IMR-90 (cell line): ENCODE data around the gene STAT3. TPM values are rescaled to one million over a fixed set of nuclear protein-coding genes. Genes with fewer than 3 reads are reported as not detected.
A peak's percentile ranks its signal among the peaks of the same experiment; 100 is the strongest.

Source experiments
- ATAC-seq: fragments of 200-7000 bp; cut with Tn5 transposase; 2 replicates; pipeline ENCODE4 v1.9.1; 2020; ENCODE audit warnings: low read depth, mild to moderate bottlenecking, moderate library complexity
- BruUV-seq: library from RNA; stranded (reverse); fragments of 400-500 nt; replicated peaks from 2 replicates; lab custom pipeline; 2021; lab: Mats Ljungman, UMichigan
- CTCF ChIA-PET: fragments of 300-600 bp; formaldehyde crosslinking; extraction: SDS; loops from one replicate; lab custom pipeline; 2021; ENCODE audit warnings: antibody characterized with exemption; lab: Yijun Ruan, JAX
- POLR2A ChIA-PET: fragments of 300-600 bp; sonication (Branson Sonifier 250); formaldehyde crosslinking; loops from one replicate; lab custom pipeline; 2022; ENCODE audit warnings: antibody characterized with exemption; ENCODE audit not compliant: unreplicated experiment; lab: Charles Lee
- DNase-seq: peaks from one replicate; pipeline ENCODE4 v3.0.0; 2013
- H2AFZ ChIP-seq: replicated peaks from 2 replicates; pipeline ENCODE3; 2013; ENCODE audit warnings: low read length, mild to moderate bottlenecking; ENCODE audit not compliant: poor library complexity
- H2AK5ac ChIP-seq: 2 replicates; pipeline ENCODE4 v1.6.1; 2013; ENCODE audit warnings: low read depth, low read length, inconsistent platforms
- H2AK9ac ChIP-seq: replicated peaks from 2 replicates; pipeline ENCODE3; 2013; ENCODE audit warnings: mild to moderate bottlenecking, low read depth, low read length, moderate library complexity; ENCODE audit not compliant: poor library complexity
- H2BK120ac ChIP-seq: 2 replicates; pipeline ENCODE4 v1.6.1; 2013; ENCODE audit warnings: low read depth, low read length, inconsistent platforms
- H2BK15ac ChIP-seq: 3 replicates; pipeline ENCODE4 v1.6.1; 2013; ENCODE audit warnings: low read depth, low read length, inconsistent platforms
- H2BK20ac ChIP-seq: 2 replicates; pipeline ENCODE4 v1.6.1; 2013; ENCODE audit warnings: low read depth, mild to moderate bottlenecking, inconsistent platforms, low read length, moderate library complexity
- H2BK5ac ChIP-seq: 2 replicates; pipeline ENCODE4 v1.6.1; 2013; ENCODE audit warnings: mild to moderate bottlenecking, low read depth, low read length, inconsistent platforms; ENCODE audit not compliant: poor library complexity, severe bottlenecking
- H3K14ac ChIP-seq: replicated peaks from 2 replicates; pipeline ENCODE4 v1.6.1; 2013; ENCODE audit warnings: low read depth, low read length, inconsistent platforms
- H3K18ac ChIP-seq: 2 replicates; pipeline ENCODE4 v1.6.1; 2013; ENCODE audit warnings: low read depth, low read length, control low read depth
- H3K23ac ChIP-seq: 2 replicates; pipeline ENCODE4 v1.6.1; 2013; ENCODE audit warnings: low read depth, low read length, inconsistent platforms
- H3K27ac ChIP-seq: 2 replicates; pipeline ENCODE4 v1.5.1; 2013; ENCODE audit warnings: mild to moderate bottlenecking, control low read depth, low read length; ENCODE audit not compliant: insufficient read depth
- H3K27me3 ChIP-seq: 2 replicates; pipeline ENCODE4 v1.6.1; 2013; ENCODE audit warnings: low read length; ENCODE audit not compliant: control insufficient read depth, insufficient read depth
- H3K36me3 ChIP-seq: 2 replicates; pipeline ENCODE4 v1.6.1; 2013; ENCODE audit warnings: low read length, mixed read lengths; ENCODE audit not compliant: control insufficient read depth, insufficient read depth
- H3K4ac ChIP-seq: 2 replicates; pipeline ENCODE4 v1.6.1; 2013; ENCODE audit warnings: low read depth, low read length, inconsistent platforms
- H3K4me1 ChIP-seq: 2 replicates; pipeline ENCODE4 v1.6.1; 2013; ENCODE audit warnings: low read length, mixed read lengths; ENCODE audit not compliant: control insufficient read depth, insufficient read depth
- H3K4me2 ChIP-seq: 2 replicates; pipeline ENCODE4 v1.6.1; 2013; ENCODE audit warnings: low read depth, mild to moderate bottlenecking, control low read depth, low read length, moderate library complexity
- H3K4me3 ChIP-seq: 2 replicates; pipeline ENCODE4 v1.5.1; 2013; ENCODE audit warnings: low read depth, mild to moderate bottlenecking, control low read depth, low read length, moderate library complexity; ENCODE audit not compliant: insufficient read depth
- H3K56ac ChIP-seq: 2 replicates; pipeline ENCODE4 v1.6.1; 2013; ENCODE audit warnings: low read length, inconsistent platforms; ENCODE audit not compliant: insufficient read depth; ENCODE audit errors: extremely low read depth
- H3K79me1 ChIP-seq, 2 experiments: 2 replicates each; pipeline ENCODE4 v1.6.1; 2013; ENCODE audit warnings: low read length in 2 of 2, inconsistent platforms in 1 of 2, low read depth in 1 of 2
- H3K9ac ChIP-seq: 2 replicates; pipeline ENCODE4 v1.6.1; 2013; ENCODE audit warnings: low read depth, low read length, control low read depth
- H3K9me1 ChIP-seq: 2 replicates; pipeline ENCODE4 v1.6.1; 2013; ENCODE audit warnings: low read length, inconsistent platforms; ENCODE audit not compliant: insufficient read depth
- H3K9me3 ChIP-seq: 2 replicates; pipeline ENCODE4 v1.6.1; 2013; ENCODE audit warnings: low read length; ENCODE audit not compliant: control insufficient read depth, insufficient read depth
- H4K20me1 ChIP-seq: 2 replicates; pipeline ENCODE4 v1.6.1; 2013; ENCODE audit warnings: low read length, inconsistent platforms; ENCODE audit not compliant: insufficient read depth
- H4K5ac ChIP-seq: 2 replicates; pipeline ENCODE4 v1.6.1; 2013; ENCODE audit warnings: mild to moderate bottlenecking, low read depth, low read length, control low read depth
- H4K8ac ChIP-seq, 2 experiments: 2 replicates each; pipeline ENCODE4 v1.6.1; 2013; ENCODE audit warnings: low read depth in 2 of 2, low read length in 2 of 2, control low read depth in 1 of 2, inconsistent platforms in 1 of 2
- H4K91ac ChIP-seq: 2 replicates; pipeline ENCODE4 v1.6.1; 2013; ENCODE audit warnings: low read depth, low read length, inconsistent platforms; ENCODE audit not compliant: insufficient read depth
- CHD1 ChIP-seq: IDR thresholded peaks from 2 replicates; pipeline ENCODE4 v1.6.1; 2012; ENCODE audit warnings: low read depth, low read length, improper control_type of control experiment
- CTCF ChIP-seq: conservative IDR thresholded peaks from 2 replicates; pipeline ENCODE4 v1.5.1; 2012; ENCODE audit warnings: mild to moderate bottlenecking, low read depth, low read length, improper control_type of control experiment
- MAFK ChIP-seq: IDR thresholded peaks from 2 replicates; pipeline ENCODE4 v1.6.1; 2012; ENCODE audit warnings: low read depth, low read length, improper control_type of control experiment
- MAZ ChIP-seq: IDR thresholded peaks from 2 replicates; pipeline ENCODE4 v1.6.1; 2012; ENCODE audit warnings: low read depth, mild to moderate bottlenecking, low read length, improper control_type of control experiment, moderate library complexity, borderline replicate concordance
- NFE2L2 ChIP-seq: fragments of 150-350 bp; IDR thresholded peaks from 2 replicates; pipeline ENCODE4 v1.6.1; 2016; ENCODE audit warnings: low read depth, mild to moderate bottlenecking, low read length
- POLR2A ChIP-seq: IDR thresholded peaks from 2 replicates; pipeline ENCODE4 v1.6.1; 2012; ENCODE audit warnings: mild to moderate bottlenecking, low read depth, low read length
- RAD21 ChIP-seq: IDR thresholded peaks from 2 replicates; pipeline ENCODE4 v1.6.1; 2012; ENCODE audit warnings: low read length, improper control_type of control experiment
- RCOR1 ChIP-seq: IDR thresholded peaks from 2 replicates; pipeline ENCODE4 v1.6.1; 2012; ENCODE audit warnings: mild to moderate bottlenecking, low read length, improper control_type of control experiment; ENCODE audit not compliant: insufficient replicate concordance
- RFX5 ChIP-seq: IDR thresholded peaks from 2 replicates; pipeline ENCODE4 v1.8.0; 2012; ENCODE audit warnings: low read depth, mild to moderate bottlenecking, low read length, moderate library complexity
- WGBS, 2 experiments: methylation state at CpG; one replicate each; pipeline versions ENCODE4 v1.1.5 to v1.1.7; 2013; ENCODE audit warnings: missing lambda C conversion rate in 2 of 2; ENCODE audit not compliant: insufficient read length in 1 of 2; ENCODE audit errors: extremely low coverage in 2 of 2; 5-methylcytosine and 5-hydroxymethylcytosine counted together
- dilution Hi-C: fragments of 300-500 bp; cut with HindIII; formaldehyde crosslinking; loops from one replicate; pipeline ENCODE4 v1.14.3; 2018; ENCODE audit warnings: low sequenced_read_pairs; ENCODE audit not compliant: unreplicated experiment
- in situ Hi-C: fragments of 300-500 bp; cut with MboI; formaldehyde crosslinking; loops from 3 replicates; pipeline ENCODE4 v1.14.3; 2019; ENCODE audit warnings: low sequenced_read_pairs, inconsistent platforms, mixed read lengths
- intact Hi-C: fragments of 100-400 bp; cut with micrococcal nuclease; formaldehyde crosslinking; loops from 2 replicates; pipeline ENCODE4 v1.10.0; 2022
- polyA plus RNA-seq, 3 experiments: library from polyadenylated mRNA; depleted of rRNA; stranded (reverse); fragments of >200 nt; gene quantifications; 2 replicates each; pipeline ENCODE4 v1.2.3, GENCODE V29; 2012; ENCODE audit warnings: low replicate concordance in 1 of 3
- total RNA-seq: library from RNA; depleted of rRNA; stranded (reverse); fragments of >200 nt; gene quantifications from 2 replicates; pipeline ENCODE4 v1.2.3, GENCODE V29; 2012
- TF ChIP-seq, protein P1 (sequence below): fragments of 150-350 bp; IDR thresholded peaks from 2 replicates; pipeline ENCODE4 v1.6.1; 2017; ENCODE audit warnings: mild to moderate bottlenecking, antibody characterized with exemption, low read length, low read depth

The STAT3 gene
- total and polyA plus RNA-seq, 2 of the 4 experiments (the other 2 are of a cell fraction): 47.2 to 66.3 TPM

GRCh38 chr17:42277342-42277712 is 110.9 kb downstream of the STAT3 start:
- BruUV-seq: no TSS peak
- DNase-seq: no peak
- H3K27ac ChIP-seq: no peak overlapping the region
- peaks cover 14% of the 10 kb centered on the region for H4K20me1 ChIP-seq
- no peak overlapping the region for H3K18ac ChIP-seq
- no peak overlapping the region for H4K5ac ChIP-seq
- no peak overlapping the region for H4K91ac ChIP-seq
- no peaks in the 10 kb centered on the region for H3K9me3 ChIP-seq
- ATAC-seq: no peak
- peak overlapping the region; percentile 99 for H2AFZ ChIP-seq
- POLR2A ChIA-PET: no interaction called here
- H4K8ac ChIP-seq: no peak overlapping the region
- H3K9ac ChIP-seq: no peak overlapping the region
- H2AK9ac ChIP-seq: no peak overlapping the region
- no peak overlapping the region for H2BK5ac ChIP-seq
- CTCF ChIA-PET: no interaction called here
- no peaks in the 10 kb centered on the region for H3K27me3 ChIP-seq
- no peak overlapping the region for H3K4me2 ChIP-seq
- no peaks in the 10 kb centered on the region for H3K36me3 ChIP-seq
- 100% methylated on average over 1 of the region's 6 CpGs; no CpG with 5 or more reads in 1 of the 2 experiments for WGBS, 2 experiments
- intact Hi-C loops (loop anchor here (5.0 kb wide), 1 partner anchor 55 kb away; no protein-coding TSS in a partner anchor), dilution Hi-C loops (no loop called here), in situ Hi-C loops (no loop called here)
- no peak overlapping the region; the same call in 1 of the 2 replicates for H2BK20ac ChIP-seq
- no peak overlapping the region for H3K4ac ChIP-seq
- H2BK120ac ChIP-seq: no peak overlapping the region
- no peak overlapping the region for H3K14ac ChIP-seq
- no peak overlapping the region for H3K23ac ChIP-seq
- peak overlapping the region; percentile 50; the same call in 1 of the 2 replicates for H2AK5ac ChIP-seq
- H3K79me1 ChIP-seq: peaks cover 4 to 34% of the 10 kb centered on the region in 2 experiments; a peak in 2 of 4 replicates
- H2BK15ac ChIP-seq: no peak overlapping the region
- H3K4me3 ChIP-seq: no peak overlapping the region
- H3K9me1 ChIP-seq: peaks cover 4% of the 10 kb centered on the region; the same call in 1 of the 2 replicates
- no peak overlapping the region for H3K56ac ChIP-seq
- no peak for TF ChIP-seq RAD21
- TF ChIP-seq CHD1: no peak
- no peak for TF ChIP-seq MAZ
- no peak for TF ChIP-seq POLR2A
- no peak for TF ChIP-seq CTCF
- no peak for TF ChIP-seq RFX5
- no peak for TF ChIP-seq NFE2L2
- no peak for TF ChIP-seq RCOR1
- TF ChIP-seq, protein P1, sequence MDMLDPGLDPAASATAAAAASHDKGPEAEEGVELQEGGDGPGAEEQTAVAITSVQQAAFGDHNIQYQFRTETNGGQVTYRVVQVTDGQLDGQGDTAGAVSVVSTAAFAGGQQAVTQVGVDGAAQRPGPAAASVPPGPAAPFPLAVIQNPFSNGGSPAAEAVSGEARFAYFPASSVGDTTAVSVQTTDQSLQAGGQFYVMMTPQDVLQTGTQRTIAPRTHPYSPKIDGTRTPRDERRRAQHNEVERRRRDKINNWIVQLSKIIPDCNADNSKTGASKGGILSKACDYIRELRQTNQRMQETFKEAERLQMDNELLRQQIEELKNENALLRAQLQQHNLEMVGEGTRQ: no peak
- no peak for TF ChIP-seq MAFK
- peaks cover 3% of the 10 kb centered on the region for H3K4me1 ChIP-seq
